MM.1S (cell line): ENCODE results near the gene PRSS27.

Experiments
- EZH2phosphoT487 ChIP-seq: fragments of 300-600 bp; sonication (generic); IDR thresholded peaks from 2 replicates; pipeline ENCODE4 v1.6.1; 2018; ENCODE audit warnings: antibody characterized with exemption, low read length
- TF ChIP-seq, protein P1 (sequence below): fragments of 300-600 bp; sonication (generic); IDR thresholded peaks from 2 replicates; pipeline ENCODE4 v1.5.1; 2016; ENCODE audit warnings: antibody characterized with exemption, low read length, mixed read lengths

DNA sequence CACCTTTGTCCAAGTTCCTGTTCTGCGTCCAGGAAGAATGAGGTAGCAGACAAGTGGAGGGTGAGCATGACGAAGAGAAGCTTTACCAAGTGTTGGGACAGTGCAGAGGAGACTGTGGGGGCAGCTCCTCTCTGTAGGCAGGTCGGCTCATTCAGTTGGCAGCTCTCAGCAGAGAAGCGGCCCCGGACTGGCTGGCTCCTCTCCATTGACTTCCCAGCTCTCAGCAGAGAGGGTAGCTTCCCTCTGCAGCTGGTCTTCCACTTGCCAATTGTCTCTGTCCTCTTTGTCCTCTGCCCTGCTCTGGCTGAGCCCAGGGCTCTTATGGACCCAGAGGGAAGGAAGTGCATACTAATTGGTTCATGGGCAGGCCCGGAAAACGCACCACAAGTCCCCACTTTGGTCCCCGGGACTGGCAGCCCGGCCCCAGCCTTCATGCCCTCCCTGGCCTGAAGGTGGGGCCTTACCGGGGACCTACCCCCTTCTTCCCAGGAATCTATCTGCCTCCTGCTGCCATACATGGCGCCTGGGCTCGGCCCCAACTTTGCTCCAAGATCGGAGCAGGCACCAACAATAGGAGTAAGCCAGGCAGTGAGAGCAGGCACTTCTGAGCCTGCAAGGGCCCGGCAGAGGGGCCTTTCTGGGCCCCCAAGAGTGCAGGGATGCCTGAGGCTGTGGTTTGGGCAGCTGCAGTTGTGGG is 27.6 kb downstream of the PRSS27 start:
- TF ChIP-seq, protein P1, sequence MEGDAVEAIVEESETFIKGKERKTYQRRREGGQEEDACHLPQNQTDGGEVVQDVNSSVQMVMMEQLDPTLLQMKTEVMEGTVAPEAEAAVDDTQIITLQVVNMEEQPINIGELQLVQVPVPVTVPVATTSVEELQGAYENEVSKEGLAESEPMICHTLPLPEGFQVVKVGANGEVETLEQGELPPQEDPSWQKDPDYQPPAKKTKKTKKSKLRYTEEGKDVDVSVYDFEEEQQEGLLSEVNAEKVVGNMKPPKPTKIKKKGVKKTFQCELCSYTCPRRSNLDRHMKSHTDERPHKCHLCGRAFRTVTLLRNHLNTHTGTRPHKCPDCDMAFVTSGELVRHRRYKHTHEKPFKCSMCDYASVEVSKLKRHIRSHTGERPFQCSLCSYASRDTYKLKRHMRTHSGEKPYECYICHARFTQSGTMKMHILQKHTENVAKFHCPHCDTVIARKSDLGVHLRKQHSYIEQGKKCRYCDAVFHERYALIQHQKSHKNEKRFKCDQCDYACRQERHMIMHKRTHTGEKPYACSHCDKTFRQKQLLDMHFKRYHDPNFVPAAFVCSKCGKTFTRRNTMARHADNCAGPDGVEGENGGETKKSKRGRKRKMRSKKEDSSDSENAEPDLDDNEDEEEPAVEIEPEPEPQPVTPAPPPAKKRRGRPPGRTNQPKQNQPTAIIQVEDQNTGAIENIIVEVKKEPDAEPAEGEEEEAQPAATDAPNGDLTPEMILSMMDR, result no peak
- TF ChIP-seq EZH2phosphoT487, result no peak
